ENCODE data around the gene METTL25.
"Not testable (repeated sequence)": the region's sequence is repeated elsewhere in the genome, so short reads cannot be mapped to it uniquely, and the experiment has no call there.

Gene METTL25

GRCh38 chr12:82357340-82357739, 989 bp upstream of the METTL25 start:
- Histone ChIP-seq H3K4me3 (ENCODE audit: insufficient read depth, low read length, poor library complexity, severe bottlenecking) (peak overlapping the region; percentile 95), H4K20me1 (ENCODE audit: low read depth, low read length) (no peaks in the 10 kb centered on the region), H2AFZ (ENCODE audit: low read depth, low read length, severe bottlenecking) (no peak overlapping the region), H3K36me3 (ENCODE audit: low read length) (peaks cover 37% of the 10 kb centered on the region; the same call in 1 of the 2 replicates), H3K27me3 (ENCODE audit: low read length) (no peaks in the 10 kb centered on the region), H3K9me2 (replicated peaks; ENCODE audit: insufficient read depth, low read length) (no peaks in the 10 kb centered on the region), H3K9ac (ENCODE audit: low read length) (peak overlapping the region; percentile 87), H3K79me2 (ENCODE audit: insufficient read depth, low read length) (peaks cover 38% of the 10 kb centered on the region), H3K9me3 (ENCODE audit: insufficient read depth, low read length) (no peaks in the 10 kb centered on the region), H3F3A (ENCODE audit: insufficient read depth) (peaks cover 9% of the 10 kb centered on the region; the same call in 1 of the 2 replicates), H3K4me2 (ENCODE audit: low read depth, low read length, poor library complexity, severe bottlenecking) (peak overlapping the region; percentile 72), H3K27ac (ENCODE audit: low read depth, low read length) (no peak overlapping the region)
- TF ChIP-seq, protein P1, sequence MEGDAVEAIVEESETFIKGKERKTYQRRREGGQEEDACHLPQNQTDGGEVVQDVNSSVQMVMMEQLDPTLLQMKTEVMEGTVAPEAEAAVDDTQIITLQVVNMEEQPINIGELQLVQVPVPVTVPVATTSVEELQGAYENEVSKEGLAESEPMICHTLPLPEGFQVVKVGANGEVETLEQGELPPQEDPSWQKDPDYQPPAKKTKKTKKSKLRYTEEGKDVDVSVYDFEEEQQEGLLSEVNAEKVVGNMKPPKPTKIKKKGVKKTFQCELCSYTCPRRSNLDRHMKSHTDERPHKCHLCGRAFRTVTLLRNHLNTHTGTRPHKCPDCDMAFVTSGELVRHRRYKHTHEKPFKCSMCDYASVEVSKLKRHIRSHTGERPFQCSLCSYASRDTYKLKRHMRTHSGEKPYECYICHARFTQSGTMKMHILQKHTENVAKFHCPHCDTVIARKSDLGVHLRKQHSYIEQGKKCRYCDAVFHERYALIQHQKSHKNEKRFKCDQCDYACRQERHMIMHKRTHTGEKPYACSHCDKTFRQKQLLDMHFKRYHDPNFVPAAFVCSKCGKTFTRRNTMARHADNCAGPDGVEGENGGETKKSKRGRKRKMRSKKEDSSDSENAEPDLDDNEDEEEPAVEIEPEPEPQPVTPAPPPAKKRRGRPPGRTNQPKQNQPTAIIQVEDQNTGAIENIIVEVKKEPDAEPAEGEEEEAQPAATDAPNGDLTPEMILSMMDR (IDR thresholded peaks at IDR 0.05; ENCODE audit: insufficient read depth, low read length, poor library complexity, severe bottlenecking) = no peak
- no peak for TF ChIP-seq EZH2phosphoT487 (conservative IDR thresholded peaks at IDR 0.05; ENCODE audit: low read length)

DNA sequence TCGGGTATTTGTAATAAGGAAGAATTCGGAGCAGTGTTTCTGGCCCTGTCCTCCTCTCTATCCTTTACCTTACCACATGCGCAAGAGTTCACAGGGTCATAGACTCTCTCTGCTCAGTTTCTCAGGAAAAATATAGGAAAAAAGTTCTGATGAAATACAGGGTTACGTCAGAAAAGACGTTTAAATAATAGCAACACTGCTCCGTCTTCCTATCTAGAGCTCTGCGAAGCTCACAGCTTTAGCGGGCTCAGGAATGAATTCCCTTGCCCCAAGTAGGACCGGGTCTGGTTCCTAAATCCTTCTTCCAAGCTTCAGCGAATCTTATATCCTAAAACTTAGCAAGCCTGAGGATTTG, 507 bp upstream of the METTL25 start:
- Histone ChIP-seq H3K4me2 (ENCODE audit: low read depth, low read length, poor library complexity, severe bottlenecking) (peak overlapping the region; percentile 72), H3K9me2 (replicated peaks; ENCODE audit: insufficient read depth, low read length) (no peaks in the 10 kb centered on the region), H3K9ac (ENCODE audit: low read length) (peak overlapping the region; percentile 87), H3K4me3 (ENCODE audit: insufficient read depth, low read length, poor library complexity, severe bottlenecking) (peak overlapping the region; percentile 95), H3K36me3 (ENCODE audit: low read length) (peaks cover 33% of the 10 kb centered on the region; the same call in 1 of the 2 replicates), H3K27me3 (ENCODE audit: low read length) (no peaks in the 10 kb centered on the region), H3F3A (ENCODE audit: insufficient read depth) (peaks cover 9% of the 10 kb centered on the region; the same call in 1 of the 2 replicates), H3K27ac (ENCODE audit: low read depth, low read length) (0 out of 2 replicates have a peak overlapping the region, but pooled peaks have one; percentile 5), H4K20me1 (ENCODE audit: low read depth, low read length) (no peaks in the 10 kb centered on the region), H3K79me2 (ENCODE audit: insufficient read depth, low read length) (peaks cover 38% of the 10 kb centered on the region), H2AFZ (ENCODE audit: low read depth, low read length, severe bottlenecking) (peak overlapping the region; percentile 95), H3K9me3 (ENCODE audit: insufficient read depth, low read length) (no peaks in the 10 kb centered on the region)
- TF ChIP-seq EZH2phosphoT487 (conservative IDR thresholded peaks at IDR 0.05; ENCODE audit: low read length) = no peak
- TF ChIP-seq, protein P1 (IDR thresholded peaks at IDR 0.05; ENCODE audit: insufficient read depth, low read length, poor library complexity, severe bottlenecking) = no peak

GRCh38 chr12:82359115-82359478, 768 bp downstream of the METTL25 start:
- Histone ChIP-seq H4K20me1 (ENCODE audit: low read depth, low read length) (no peaks in the 10 kb centered on the region), H3K4me2 (ENCODE audit: low read depth, low read length, poor library complexity, severe bottlenecking) (peak overlapping the region; percentile 72), H3F3A (ENCODE audit: insufficient read depth) (peaks cover 6% of the 10 kb centered on the region; the same call in 1 of the 2 replicates), H3K9me3 (ENCODE audit: insufficient read depth, low read length) (no peaks in the 10 kb centered on the region), H3K36me3 (ENCODE audit: low read length) (peaks cover 21% of the 10 kb centered on the region; the same call in 1 of the 2 replicates), H3K9ac (ENCODE audit: low read length) (peak overlapping the region; percentile 87), H3K27ac (ENCODE audit: low read depth, low read length) (no peak overlapping the region), H3K79me2 (ENCODE audit: insufficient read depth, low read length) (peaks cover 38% of the 10 kb centered on the region), H3K4me3 (ENCODE audit: insufficient read depth, low read length, poor library complexity, severe bottlenecking) (peak overlapping the region; percentile 95), H3K27me3 (ENCODE audit: low read length) (no peaks in the 10 kb centered on the region), H3K9me2 (replicated peaks; ENCODE audit: insufficient read depth, low read length) (no peaks in the 10 kb centered on the region), H2AFZ (ENCODE audit: low read depth, low read length, severe bottlenecking) (peak overlapping the region; percentile 92)
- no peak for TF ChIP-seq EZH2phosphoT487 (conservative IDR thresholded peaks at IDR 0.05; ENCODE audit: low read length)
- TF ChIP-seq, protein P1 (IDR thresholded peaks at IDR 0.05; ENCODE audit: insufficient read depth, low read length, poor library complexity, severe bottlenecking) = no peak

GRCh38 chr12:82360834-82361233, 2.5 kb downstream of the METTL25 start:
- not testable (repeated sequence) for H3K9me3 ChIP-seq (ENCODE audit: insufficient read depth, low read length); H2AFZ ChIP-seq (ENCODE audit: low read depth, low read length, severe bottlenecking); H3K4me2 ChIP-seq (ENCODE audit: low read depth, low read length, poor library complexity, severe bottlenecking); H3F3A ChIP-seq (ENCODE audit: insufficient read depth); H3K4me3 ChIP-seq (ENCODE audit: insufficient read depth, low read length, poor library complexity, severe bottlenecking); H3K36me3 ChIP-seq (ENCODE audit: low read length); H3K27ac ChIP-seq (ENCODE audit: low read depth, low read length); H3K27me3 ChIP-seq (ENCODE audit: low read length); H3K9ac ChIP-seq (ENCODE audit: low read length); H3K9me2 ChIP-seq (replicated peaks; ENCODE audit: insufficient read depth, low read length); H4K20me1 ChIP-seq (ENCODE audit: low read depth, low read length)
- H3K79me2 ChIP-seq (ENCODE audit: insufficient read depth, low read length) = peaks cover 27% of the 10 kb centered on the region
